ENCODE measurements around the gene L3MBTL4.
"Not testable (repeated sequence)": the region's sequence is repeated elsewhere in the genome, so short reads cannot be mapped to it uniquely, and the experiment has no call there.

The L3MBTL4 gene

GRCh38 chr18:6406075-6406909, 8.4 kb downstream of the L3MBTL4 start:
- no peak for DNase-seq (ENCODE audit: low read depth in 2 of 2)

- DNase-seq (ENCODE audit: low read depth in 2 of 2): no peak
Measured at GRCh38 chr18:6405237-6406074, 9.3 kb downstream of the L3MBTL4 start.

DNA sequence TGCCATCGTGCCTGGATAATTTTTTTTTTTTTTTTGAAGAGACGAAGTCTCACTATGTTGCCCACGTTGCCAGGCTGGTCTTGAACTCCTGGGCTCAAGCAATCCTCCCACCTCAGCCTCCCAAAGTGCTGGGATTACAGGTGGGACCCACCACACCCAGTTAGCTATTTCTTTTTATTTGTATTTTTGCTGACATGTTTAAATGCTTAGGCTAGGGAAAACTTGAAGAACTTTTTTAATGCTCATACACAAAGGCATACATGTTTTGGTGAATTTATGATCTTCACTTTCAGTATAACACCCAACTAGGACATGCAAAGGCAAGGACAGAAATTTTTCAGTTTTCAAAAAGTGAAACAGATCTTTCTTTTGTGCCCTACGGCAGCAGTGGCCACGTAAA, 9.9 kb downstream of the L3MBTL4 start:
- no peak for DNase-seq (ENCODE audit: low read depth in 2 of 2)

DNA sequence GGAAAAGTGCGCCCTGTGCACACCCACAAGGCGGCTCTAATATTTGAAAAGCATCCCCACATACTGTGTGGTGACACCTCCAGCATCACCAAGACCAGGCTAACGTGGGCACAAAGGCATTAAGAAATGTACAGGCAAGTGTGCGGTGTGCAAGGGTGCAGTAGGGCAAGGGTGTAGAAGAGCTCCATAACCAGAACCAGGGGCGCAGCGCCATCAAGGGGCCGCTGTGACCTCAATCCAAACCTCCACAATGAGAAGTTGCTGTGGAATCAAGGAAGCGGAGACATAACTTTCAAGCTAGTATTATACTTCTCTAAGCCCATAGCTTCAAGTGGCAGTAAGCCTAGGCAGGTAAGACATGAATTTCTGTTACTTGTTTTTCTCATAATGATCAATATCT, 13.0 kb downstream of the L3MBTL4 start:
- DNase-seq (ENCODE audit: low read depth in 2 of 2): no peak

DNA sequence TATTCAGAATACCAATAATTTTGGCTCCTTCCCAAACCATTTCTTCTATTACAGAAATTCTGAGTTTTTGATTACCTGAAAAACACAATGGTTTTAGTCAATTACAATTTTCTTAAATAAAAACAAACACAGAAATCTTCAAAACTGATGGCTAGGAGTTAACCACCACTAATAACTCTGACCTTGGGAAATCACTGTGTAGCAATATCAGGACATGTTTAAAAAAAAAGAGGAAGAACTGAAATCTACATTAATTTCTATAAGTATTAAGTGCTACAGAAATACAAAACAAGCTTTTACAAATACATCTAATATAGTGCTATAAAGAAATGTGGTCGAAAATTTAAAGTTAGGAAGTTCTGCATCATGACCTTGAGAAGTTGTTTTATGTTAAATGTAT, 14.9 kb downstream of the L3MBTL4 start:
- no peak for DNase-seq (ENCODE audit: low read depth in 2 of 2)

- no peak for DNase-seq (ENCODE audit: low read depth in 2 of 2)
Measured at GRCh38 chr18:6397931-6398566, 16.7 kb downstream of the L3MBTL4 start.

- DNase-seq (ENCODE audit: low read depth in 2 of 2): no peak
Measured at GRCh38 chr18:6396847-6397246, 17.9 kb downstream of the L3MBTL4 start.

DNA sequence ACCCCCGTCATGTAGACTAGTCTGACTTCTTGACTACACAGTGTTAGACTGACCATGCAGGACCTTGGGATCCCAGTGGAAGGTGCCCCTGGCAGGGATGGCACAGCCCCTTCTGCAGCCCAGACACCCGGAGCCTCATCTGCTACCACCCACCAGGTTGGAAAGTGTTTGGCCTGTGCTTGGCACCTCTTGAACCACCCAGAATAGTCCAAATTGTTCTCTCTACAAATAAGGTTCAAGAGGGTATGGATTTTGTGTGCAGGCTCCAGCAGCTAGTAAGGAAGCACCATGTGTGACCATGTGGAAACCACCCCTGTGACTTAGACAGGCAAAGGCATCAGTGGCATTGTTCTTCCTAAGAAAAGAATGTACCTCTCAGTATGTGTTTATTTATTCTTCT, 18.4 kb downstream of the L3MBTL4 start:
- no peak for DNase-seq (ENCODE audit: low read depth in 2 of 2)

DNA sequence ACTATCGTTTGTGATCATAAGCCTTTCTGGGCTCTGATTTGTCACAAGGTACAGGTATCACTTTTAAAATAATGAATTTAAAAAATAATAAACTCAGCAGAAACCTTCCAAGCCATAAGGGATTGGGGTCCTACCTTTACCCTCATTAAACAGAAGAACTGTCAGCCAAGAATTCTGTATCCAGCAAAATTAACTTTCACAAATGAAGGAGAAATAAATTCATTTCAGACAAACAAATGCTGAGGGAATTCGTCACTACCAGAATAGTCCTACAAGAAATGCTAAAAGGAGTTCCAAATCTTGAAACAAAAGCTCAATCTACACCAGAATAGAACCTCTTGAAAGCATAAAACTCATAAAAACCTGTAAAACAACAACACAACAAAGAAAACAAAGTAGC, 25.7 kb downstream of the L3MBTL4 start:
- DNase-seq (ENCODE audit: low read depth in 2 of 2): no peak

GRCh38 chr18:6382963-6383362, 31.7 kb downstream of the L3MBTL4 start:
- DNase-seq (ENCODE audit: low read depth in 2 of 2): no peak

GRCh38 chr18:6377473-6377872, 37.2 kb downstream of the L3MBTL4 start:
- DNase-seq (ENCODE audit: low read depth in 2 of 2): not testable (repeated sequence)

- DNase-seq (ENCODE audit: low read depth in 2 of 2): no peak
Measured at GRCh38 chr18:6376433-6377229, 38.1 kb downstream of the L3MBTL4 start.

DNA sequence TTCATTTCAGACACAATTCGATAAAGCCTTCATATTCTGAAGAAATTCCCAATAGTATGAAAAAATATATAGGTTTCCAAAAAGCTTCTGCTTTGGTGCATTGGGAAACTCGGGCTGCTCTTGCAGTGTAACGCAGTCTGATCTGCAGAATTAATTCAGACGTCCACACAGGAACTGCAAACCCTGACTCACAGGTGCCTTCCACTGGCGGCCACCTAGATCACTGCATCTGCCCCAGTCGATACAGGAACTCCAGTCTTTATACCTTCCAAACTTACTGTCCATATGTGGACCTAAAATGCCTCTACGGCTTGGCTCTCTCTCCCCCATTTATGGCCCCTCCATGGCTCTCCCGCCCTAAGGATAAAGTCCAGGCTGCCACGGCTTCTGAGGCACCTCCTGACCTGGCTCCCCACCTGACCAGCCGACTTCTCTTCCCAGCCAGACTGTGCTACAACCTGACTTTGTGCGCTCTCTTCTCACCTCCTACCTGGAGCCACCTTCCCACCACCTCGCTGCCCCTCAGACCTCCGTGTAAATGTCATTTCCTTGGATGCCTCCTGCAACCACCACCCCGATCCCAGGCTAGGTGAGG, 39.7 kb downstream of the L3MBTL4 start:
- DNase-seq (ENCODE audit: low read depth in 2 of 2): no peak

DNA sequence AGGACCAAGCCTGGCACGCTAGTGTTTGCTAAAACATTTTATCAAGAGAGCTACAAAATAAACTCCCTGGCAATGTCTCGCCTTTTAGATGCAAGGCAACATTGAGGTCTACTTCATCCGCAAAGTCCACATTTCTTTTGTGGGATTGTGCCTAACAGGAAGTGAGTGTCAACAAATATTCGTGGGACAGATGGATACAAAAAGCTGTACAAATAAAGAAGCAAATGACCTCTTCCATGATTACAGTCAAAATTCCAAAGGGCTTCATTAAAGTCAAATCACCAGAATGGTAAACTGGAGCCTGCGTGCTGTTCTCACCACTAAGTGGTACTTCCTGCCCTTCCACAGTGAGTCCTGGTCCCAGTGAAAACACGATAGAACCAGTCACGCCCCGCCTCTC, 40.4 kb downstream of the L3MBTL4 start:
- no peak for DNase-seq (ENCODE audit: low read depth in 2 of 2)

- no peak for DNase-seq (ENCODE audit: low read depth in 2 of 2)
Measured at GRCh38 chr18:6373187-6373586, 41.5 kb downstream of the L3MBTL4 start.

GRCh38 chr18:6370886-6371635, 43.6 kb downstream of the L3MBTL4 start:
- no peak for DNase-seq (ENCODE audit: low read depth in 2 of 2)

DNA sequence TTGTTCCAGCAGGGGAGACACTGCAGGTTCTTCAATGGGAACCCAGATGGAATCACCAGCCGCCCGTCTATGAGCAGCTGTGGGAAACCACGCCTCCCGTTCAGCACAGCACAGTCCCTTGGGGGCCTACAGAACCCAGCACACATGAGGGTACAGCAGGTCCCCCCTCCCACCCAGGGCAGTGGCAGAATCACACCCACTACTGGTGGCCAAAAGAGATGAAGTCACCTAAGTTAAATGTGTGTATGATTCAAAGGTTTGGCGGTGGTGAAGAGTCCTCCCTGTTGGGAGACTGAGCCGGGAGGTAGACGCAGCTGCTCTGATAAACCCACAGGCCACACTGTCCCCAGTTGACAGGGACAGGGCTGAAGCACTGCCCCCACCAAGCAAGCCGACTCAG, 44.3 kb downstream of the L3MBTL4 start:
- no peak for DNase-seq (ENCODE audit: low read depth in 2 of 2)

GRCh38 chr18:6368017-6368416, 46.7 kb downstream of the L3MBTL4 start:
- no peak for DNase-seq (ENCODE audit: low read depth in 2 of 2)

GRCh38 chr18:6367208-6367607, 47.5 kb downstream of the L3MBTL4 start:
- DNase-seq (ENCODE audit: low read depth in 2 of 2): no peak

DNA sequence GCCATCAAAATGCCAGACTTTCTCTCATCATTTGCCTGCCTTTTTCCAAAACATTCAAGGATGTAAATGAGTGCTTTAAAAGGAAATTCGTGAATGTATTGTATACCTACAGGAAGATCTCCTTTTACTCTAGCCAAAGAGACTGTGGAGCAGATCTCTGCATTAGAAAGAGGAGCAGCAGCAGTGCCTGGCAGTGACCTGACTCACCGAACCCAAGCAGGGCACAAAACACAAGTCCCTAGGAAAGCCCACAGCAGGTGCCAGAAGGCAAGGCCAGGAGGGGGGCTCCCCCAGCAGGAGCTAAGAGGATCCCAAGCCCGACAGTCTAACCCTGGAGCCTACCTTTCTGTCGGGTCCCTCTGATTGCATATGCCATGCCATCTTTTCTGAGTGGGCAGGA, 47.9 kb downstream of the L3MBTL4 start:
- DNase-seq (ENCODE audit: low read depth in 2 of 2): no peak

- no peak for DNase-seq (ENCODE audit: low read depth in 2 of 2)
Measured at GRCh38 chr18:6365385-6365784, 49.3 kb downstream of the L3MBTL4 start.
